D721Med (cell line): ENCODE data around the gene BYSL.

Experiments
- DNase-seq: peaks from one replicate; pipeline ENCODE4 v3.0.0; 2011; ENCODE audit warnings: low spot score; ENCODE audit not compliant: insufficient read length
- FAIRE-seq: peaks from 2 replicates; lab custom pipeline; 2011; peaks lifted over from hg19 to GRCh38; lab: Jason Lieb, UNC
- TF ChIP-seq, protein P1 (sequence below): IDR thresholded peaks from 2 replicates; pipeline ENCODE4 v1.5.1; 2012; ENCODE audit warnings: mild to moderate bottlenecking, control low read depth; ENCODE audit not compliant: insufficient read depth; ENCODE audit errors: missing control alignments

BYSL gene

DNA sequence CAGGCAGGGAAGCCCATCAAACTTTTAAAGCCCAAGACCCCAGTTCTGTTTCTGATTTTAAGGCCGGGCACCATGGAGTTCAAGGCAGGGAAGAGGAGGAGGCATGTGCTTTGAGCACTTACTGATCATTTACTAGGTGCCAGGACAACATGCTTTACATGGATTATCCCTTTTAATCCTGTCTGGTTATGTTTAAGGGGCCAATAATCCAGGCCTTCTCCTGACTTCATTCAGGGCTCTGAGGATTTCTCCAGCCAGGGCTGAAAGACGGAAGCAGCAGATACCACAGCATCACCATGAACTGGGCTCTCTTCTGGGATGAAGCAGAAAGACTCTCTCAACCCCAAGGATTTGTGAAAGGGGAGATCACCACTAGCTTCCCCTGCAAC, 16.2 kb downstream of the BYSL start:
- TF ChIP-seq, protein P1, sequence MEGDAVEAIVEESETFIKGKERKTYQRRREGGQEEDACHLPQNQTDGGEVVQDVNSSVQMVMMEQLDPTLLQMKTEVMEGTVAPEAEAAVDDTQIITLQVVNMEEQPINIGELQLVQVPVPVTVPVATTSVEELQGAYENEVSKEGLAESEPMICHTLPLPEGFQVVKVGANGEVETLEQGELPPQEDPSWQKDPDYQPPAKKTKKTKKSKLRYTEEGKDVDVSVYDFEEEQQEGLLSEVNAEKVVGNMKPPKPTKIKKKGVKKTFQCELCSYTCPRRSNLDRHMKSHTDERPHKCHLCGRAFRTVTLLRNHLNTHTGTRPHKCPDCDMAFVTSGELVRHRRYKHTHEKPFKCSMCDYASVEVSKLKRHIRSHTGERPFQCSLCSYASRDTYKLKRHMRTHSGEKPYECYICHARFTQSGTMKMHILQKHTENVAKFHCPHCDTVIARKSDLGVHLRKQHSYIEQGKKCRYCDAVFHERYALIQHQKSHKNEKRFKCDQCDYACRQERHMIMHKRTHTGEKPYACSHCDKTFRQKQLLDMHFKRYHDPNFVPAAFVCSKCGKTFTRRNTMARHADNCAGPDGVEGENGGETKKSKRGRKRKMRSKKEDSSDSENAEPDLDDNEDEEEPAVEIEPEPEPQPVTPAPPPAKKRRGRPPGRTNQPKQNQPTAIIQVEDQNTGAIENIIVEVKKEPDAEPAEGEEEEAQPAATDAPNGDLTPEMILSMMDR: no peak
- FAIRE-seq (peak; percentile 32), DNase-seq (peak; percentile 59)

DNA sequence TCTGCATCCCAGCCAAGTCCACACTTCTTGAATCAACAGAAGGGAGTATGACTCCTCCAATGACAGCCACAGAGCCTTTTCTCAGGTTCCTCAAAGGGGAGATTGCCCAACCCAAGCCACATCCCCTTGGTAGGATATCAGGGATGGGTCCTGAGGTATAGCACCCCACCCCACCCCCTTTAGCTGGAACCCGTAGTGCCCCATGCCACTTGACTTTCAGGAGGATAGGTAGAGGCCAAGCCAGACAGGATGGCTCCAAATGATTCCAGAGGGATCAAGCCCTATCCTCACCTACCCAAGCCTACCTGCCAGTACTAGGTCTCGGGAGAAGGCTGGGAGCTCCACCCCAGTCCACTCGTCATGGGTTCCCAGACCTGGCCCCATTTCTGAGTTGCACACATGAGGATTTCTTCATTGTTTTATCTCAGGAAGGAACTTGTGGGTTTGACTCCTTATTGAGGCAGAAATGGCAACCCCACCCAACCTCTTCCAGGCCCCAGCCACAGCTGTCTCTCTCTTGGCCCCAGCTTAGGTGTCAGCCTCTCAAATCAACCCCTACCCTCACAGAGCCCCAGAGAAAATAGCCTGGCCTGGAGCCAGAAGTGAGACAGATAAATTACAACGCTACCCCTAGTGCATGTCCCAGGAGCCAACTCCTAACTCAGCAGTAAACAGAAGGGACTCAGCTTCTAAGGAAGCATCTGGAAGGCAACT, 16.7 kb downstream of the BYSL start:
- DNase-seq: no peak
- TF ChIP-seq, protein P1: no peak
- no peak for FAIRE-seq

DNA sequence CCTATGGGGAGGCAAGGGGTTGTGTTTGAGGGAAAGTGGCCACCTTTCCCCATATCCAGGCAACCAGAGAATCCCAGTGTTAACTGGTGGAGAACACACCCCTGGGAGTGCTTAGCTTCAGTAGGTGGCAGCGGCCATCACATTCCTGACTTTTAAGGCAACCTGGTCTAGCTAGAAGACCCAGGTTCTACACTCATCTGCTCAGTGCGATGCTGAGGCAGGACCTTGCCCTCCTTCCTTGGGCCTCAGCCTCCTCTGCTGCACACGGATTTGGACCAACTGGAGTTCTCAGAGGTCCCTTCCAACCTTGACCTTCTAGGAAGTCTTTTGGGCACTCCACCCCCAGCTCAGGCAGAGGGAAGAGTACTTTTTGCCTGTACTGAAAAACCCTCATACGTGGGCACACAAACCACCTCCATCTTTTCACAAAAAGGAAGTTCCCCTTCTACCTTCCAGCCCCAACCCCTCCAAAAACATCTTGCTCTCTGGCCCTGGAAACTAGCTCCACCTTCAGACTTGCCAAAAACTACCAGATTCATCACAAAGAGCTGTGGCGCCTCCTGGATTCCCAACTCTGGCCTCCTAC, 17.4 kb downstream of the BYSL start:
- TF ChIP-seq, protein P1: no peak
- DNase-seq: no peak
- FAIRE-seq: no peak

DNA sequence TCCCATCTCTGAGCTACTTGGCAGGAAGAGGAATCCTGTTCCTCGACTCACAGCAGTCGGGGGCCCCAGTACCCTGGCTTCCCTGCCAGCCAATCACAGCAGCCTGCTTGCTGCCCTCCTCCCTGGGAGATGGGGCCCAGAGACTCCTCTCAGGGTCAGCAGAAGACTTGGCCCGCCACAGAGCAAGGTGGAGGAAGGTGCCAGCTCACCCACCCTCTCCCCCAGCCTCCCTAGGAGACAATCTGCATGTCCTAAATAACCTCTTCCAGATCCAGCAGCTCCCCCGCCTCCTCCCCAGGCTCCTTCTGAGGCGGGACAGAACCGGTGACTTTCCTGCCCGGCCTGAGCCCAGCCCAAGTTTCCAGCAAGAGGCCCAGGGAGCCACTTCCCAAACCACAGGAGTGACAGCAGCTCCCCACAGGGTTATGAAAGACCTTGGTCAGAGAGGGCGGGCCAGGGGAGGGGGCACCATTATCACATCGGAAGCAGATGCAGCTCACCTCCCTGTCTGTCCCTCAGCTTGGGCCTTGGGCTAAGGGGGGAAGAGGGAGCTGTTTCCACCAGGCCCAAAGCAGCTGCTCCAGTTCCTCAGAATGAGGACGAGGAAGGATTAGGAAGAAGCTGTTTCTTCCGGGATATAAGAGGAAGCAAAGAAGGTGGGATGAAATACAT, 18.0 kb downstream of the BYSL start:
- TF ChIP-seq, protein P1: no peak
- no peak for FAIRE-seq
- DNase-seq: no peak

DNA sequence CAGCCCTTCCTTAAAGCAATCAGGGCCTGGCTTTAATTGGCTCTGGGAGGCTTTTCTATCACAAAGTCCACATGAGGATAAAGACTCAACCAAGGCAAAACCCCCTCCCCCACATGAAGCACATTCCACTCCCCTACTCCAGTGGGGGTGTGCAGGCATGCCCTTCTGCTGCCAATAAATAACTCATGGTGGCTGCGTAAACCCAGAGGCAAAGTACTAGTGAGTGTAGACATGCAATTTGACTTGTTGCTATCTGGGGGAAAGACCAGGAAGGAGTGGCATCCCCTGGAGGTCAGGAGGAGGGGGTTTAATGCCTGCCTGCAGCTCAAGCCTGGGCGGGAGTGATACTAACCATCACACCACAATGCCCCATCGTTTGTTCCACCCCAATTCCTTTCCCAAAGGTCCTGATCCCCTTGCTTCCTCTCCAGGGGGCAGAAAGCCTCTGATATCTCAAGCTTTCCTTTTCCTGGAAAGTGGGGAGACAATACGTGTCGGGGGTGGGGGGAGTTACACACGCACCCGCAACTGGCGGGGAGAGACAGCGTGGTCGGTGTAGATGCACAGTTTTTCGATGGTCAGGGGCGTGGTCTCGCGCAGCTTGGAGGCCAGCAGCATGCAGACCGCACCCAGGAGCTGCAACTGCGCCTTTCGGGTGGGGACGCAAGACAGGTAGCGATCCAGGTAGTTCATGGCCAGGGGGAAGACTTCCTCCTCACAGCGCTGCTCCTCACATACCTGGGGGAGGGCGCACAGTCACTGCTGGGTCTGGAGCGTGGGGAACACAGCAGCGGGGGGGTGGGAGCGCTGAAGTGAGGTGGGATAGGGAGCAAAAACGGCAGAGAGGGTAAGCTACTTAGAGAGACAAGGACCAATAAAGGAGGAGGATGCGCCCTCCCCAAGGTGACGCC, 18.8 kb downstream of the BYSL start:
- no peak for FAIRE-seq
- DNase-seq: no peak
- TF ChIP-seq, protein P1: no peak

DNA sequence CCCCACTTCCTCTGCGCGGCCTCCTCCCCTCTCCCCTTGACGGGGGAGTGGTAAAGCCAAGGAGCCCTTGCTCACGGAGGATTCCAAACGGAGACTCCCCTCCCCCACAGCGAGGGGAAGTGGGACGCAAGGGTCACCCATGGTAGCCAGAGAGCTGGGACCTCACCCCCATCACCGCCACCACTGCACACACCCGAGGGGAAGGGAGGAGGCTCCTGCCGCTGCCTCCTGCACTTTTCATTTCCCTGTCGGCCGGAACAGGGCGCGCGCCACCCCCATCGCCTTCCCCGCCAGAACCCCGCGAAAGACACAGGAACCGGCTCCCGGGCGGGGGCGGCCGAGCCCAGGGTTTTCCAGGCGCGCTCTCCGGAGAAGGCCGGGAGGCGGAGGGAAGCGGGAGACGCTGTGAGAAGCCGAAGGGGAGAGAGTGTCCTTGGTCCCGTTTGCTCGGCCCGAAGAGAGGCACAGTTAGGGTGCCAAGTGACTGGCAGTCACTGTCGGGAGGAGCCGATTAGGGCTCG, 19.5 kb downstream of the BYSL start:
- no peak for DNase-seq
- FAIRE-seq: no peak
- TF ChIP-seq, protein P1: no peak
